GM12864 (cell line): ENCODE results near the gene LYAR.

ENCODE experiments used
- DNase-seq: peaks from one replicate; pipeline ENCODE4 v3.0.0-alpha.2; 2011; ENCODE audit warnings: low read depth
- H3K4me3 ChIP-seq: 2 replicates; pipeline ENCODE4 v1.5.1; 2011; ENCODE audit warnings: mild to moderate bottlenecking, low read depth, low read length, control low read depth
- CTCF ChIP-seq: IDR thresholded peaks from 2 replicates; pipeline ENCODE4 v1.5.1; 2011; ENCODE audit warnings: low read depth, mild to moderate bottlenecking, moderate library complexity, low read length, control low read depth, inconsistent platforms; ENCODE audit errors: missing control alignments

Gene LYAR

DNA sequence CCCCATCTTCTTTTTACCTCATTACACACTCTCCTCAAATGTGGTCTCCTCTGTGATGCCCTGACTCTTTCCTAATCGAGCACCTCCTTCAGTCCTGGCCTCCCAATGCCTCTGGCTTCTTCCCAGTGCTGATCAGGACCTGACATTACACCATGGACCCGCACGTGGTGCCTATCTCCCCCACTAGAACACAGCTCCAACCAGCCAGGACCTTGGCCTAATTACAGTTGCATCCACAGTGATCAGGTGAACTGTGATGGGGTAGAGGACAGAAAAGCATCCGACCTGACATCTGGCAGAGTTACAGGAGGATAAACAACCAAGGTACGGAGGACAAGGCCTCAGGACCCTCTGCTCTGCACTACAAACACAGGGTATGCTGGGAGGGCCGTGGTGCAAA lies 12.4 kb downstream of the LYAR start:
- H3K4me3 ChIP-seq, result no peak overlapping the region
- no peak for DNase-seq
- TF ChIP-seq CTCF, result no peak

- no peak overlapping the region for H3K4me3 ChIP-seq
- TF ChIP-seq CTCF, result no peak
- DNase-seq, result no peak
Observed at GRCh38 chr4:4274226-4274625, 15.7 kb downstream of the LYAR start.

GRCh38 chr4:4271912-4272311 lies 18.0 kb downstream of the LYAR start:
- DNase-seq, result no peak
- H3K4me3 ChIP-seq, result no peak overlapping the region
- TF ChIP-seq CTCF, result no peak

- no peak overlapping the region for H3K4me3 ChIP-seq
- DNase-seq, result no peak
Observed at GRCh38 chr4:4270529-4270928, 19.4 kb downstream of the LYAR start.

GRCh38 chr4:4269856-4270255 lies 20.1 kb downstream of the LYAR start:
- TF ChIP-seq CTCF, result no peak
- no peak overlapping the region for H3K4me3 ChIP-seq
- DNase-seq, result no peak

More at GRCh38 chr4:4270529-4270928, 19.4 kb downstream of the LYAR start:
- TF ChIP-seq CTCF, result no peak

- TF ChIP-seq CTCF, result no peak
- DNase-seq, result no peak
- no peak overlapping the region for H3K4me3 ChIP-seq
Observed at GRCh38 chr4:4269331-4269731, 20.6 kb downstream of the LYAR start.

DNA sequence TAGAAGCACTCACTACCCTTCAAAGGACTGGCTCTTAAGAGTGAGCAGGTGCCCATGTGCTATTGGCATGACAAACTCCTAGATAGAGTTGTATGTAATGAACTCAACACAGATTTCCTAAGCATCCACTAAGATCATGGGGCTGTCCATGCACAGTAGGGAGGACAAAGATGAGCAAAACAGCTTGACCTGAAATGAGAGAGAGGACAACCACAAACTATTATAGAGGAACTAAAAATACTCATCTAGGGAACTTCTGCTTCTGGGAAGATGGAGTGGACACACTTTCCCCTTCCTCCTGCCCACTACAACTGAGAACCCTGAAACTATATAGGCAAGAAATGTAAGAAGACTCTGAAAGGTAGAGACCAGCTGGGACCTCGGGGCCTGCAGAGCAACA lies 21.2 kb downstream of the LYAR start:
- TF ChIP-seq CTCF, result no peak
- no peak for DNase-seq
- H3K4me3 ChIP-seq, result no peak overlapping the region
